Liver (tissue), 9 donors: Measurements from ENCODE around the gene PSEN2. TPM values are rescaled to one million over a fixed set of nuclear protein-coding genes. Genes with fewer than 3 reads are reported as not detected.

ENCODE experiments used
- DNase-seq: peaks from one replicate; pipeline ENCODE4 v3.0.0-alpha.2; 2017; ENCODE audit warnings: low spot score
- H3K27ac ChIP-seq, 2 donors: one replicate each; pipeline ENCODE4 v1.7.0; 2013; ENCODE audit warnings: inconsistent platforms in 2 of 2, low read length in 2 of 2, control low read depth in 1 of 2, low read depth in 1 of 2, mild to moderate bottlenecking in 1 of 2
- H3K27me3 ChIP-seq, 4 donors: one replicate each; pipeline versions ENCODE4 v1.6.1 to v1.7.0; 2013; ENCODE audit warnings: low read length in 3 of 4, inconsistent platforms in 1 of 4, mild to moderate bottlenecking in 1 of 4, moderate library complexity in 1 of 4; ENCODE audit not compliant: control insufficient read depth in 4 of 4, insufficient read depth in 4 of 4
- H3K36me3 ChIP-seq, 4 donors: one replicate each; pipeline versions ENCODE4 v1.6.1 to v1.7.0; 2013; ENCODE audit warnings: low read length in 3 of 4, mild to moderate bottlenecking in 3 of 4, low read depth in 1 of 4, moderate library complexity in 1 of 4; ENCODE audit not compliant: control insufficient read depth in 4 of 4, insufficient read depth in 3 of 4
- H3K4me1 ChIP-seq, 4 donors: one replicate each; pipeline versions ENCODE4 v1.6.1 to v1.7.0; 2013; ENCODE audit warnings: low read length in 3 of 4, mild to moderate bottlenecking in 3 of 4, moderate library complexity in 1 of 4; ENCODE audit not compliant: control insufficient read depth in 4 of 4, insufficient read depth in 4 of 4
- H3K4me3 ChIP-seq, 3 donors: one replicate each; pipeline versions ENCODE4 v1.6.1 to v1.7.0; 2013; ENCODE audit warnings: low read length in 3 of 3, control low read depth in 1 of 3, low read depth in 1 of 3, mild to moderate bottlenecking in 1 of 3
- H3K9ac ChIP-seq, 2 donors: one replicate each; pipeline ENCODE4 v1.7.0; 2013; ENCODE audit warnings: low read length in 2 of 2, mild to moderate bottlenecking in 2 of 2, moderate library complexity in 2 of 2, control low read depth in 1 of 2, low read depth in 1 of 2
- H3K9me3 ChIP-seq, 4 donors: one replicate each; pipeline versions ENCODE4 v1.6.1 to v1.7.0; 2013; ENCODE audit warnings: low read length in 3 of 4; ENCODE audit not compliant: control insufficient read depth in 4 of 4
- EGR1 ChIP-seq, 2 donors: IDR thresholded peaks; 2 replicates each; pipeline ENCODE4 v1.6.1; 2016 to 2018; ENCODE audit warnings: antibody characterized with exemption in 2 of 2, low read depth in 2 of 2
- FOXA1 ChIP-seq: IDR thresholded peaks from 2 replicates; pipeline ENCODE4 v1.6.1; 2016; ENCODE audit warnings: antibody characterized with exemption
- FOXA2 ChIP-seq: IDR thresholded peaks from 2 replicates; pipeline ENCODE4 v1.6.1; 2016; ENCODE audit warnings: antibody characterized with exemption
- HNF4A ChIP-seq, 2 donors: conservative IDR thresholded peaks; 2 replicates each; pipeline ENCODE4 v1.6.1; 2016; ENCODE audit warnings: antibody characterized with exemption in 2 of 2, mild to moderate bottlenecking in 2 of 2
- HNF4G ChIP-seq: IDR thresholded peaks from 2 replicates; pipeline ENCODE4 v1.6.1; 2016; ENCODE audit warnings: antibody characterized with exemption
- JUND ChIP-seq, 2 donors: IDR thresholded peaks; 2 replicates each; pipeline ENCODE4 v1.6.1; 2016; ENCODE audit warnings: antibody characterized with exemption in 2 of 2
- NR2F2 ChIP-seq: IDR thresholded peaks from 2 replicates; pipeline ENCODE4 v1.6.1; 2016; ENCODE audit warnings: antibody characterized with exemption
- RAD21 ChIP-seq, 2 donors: IDR thresholded peaks; 2 replicates each; pipeline ENCODE4 v1.6.1; 2016; ENCODE audit warnings: antibody characterized with exemption in 2 of 2, mild to moderate bottlenecking in 2 of 2
- RXRA ChIP-seq, 2 donors: IDR thresholded peaks; 2 replicates each; pipeline ENCODE4 v1.6.1; 2017 to 2018; ENCODE audit warnings: antibody characterized with exemption in 2 of 2, mild to moderate bottlenecking in 1 of 2
- SP1 ChIP-seq: IDR thresholded peaks from 2 replicates; pipeline ENCODE4 v1.6.1; 2018; ENCODE audit warnings: antibody characterized with exemption, mild to moderate bottlenecking
- TAF1 ChIP-seq: conservative IDR thresholded peaks from 2 replicates; pipeline ENCODE4 v1.6.1; 2016; ENCODE audit warnings: antibody characterized with exemption, mild to moderate bottlenecking
- WGBS: extraction: QIAGEN DNeasy Blood & Tissue Kit; methylation state at CpG from one replicate; pipeline ENCODE4 v1.1.7; 2013; 5-methylcytosine and 5-hydroxymethylcytosine counted together
- polyA plus RNA-seq, 2 donors: library from polyadenylated mRNA; stranded (reverse) in 1 of 2; unstranded in 1 of 2; fragments of 200-250 nt in 1 of 2; fragments of >200 nt in 1 of 2; fragmentation: Nextera tagmentation in 1 of 2; extraction: Ambion mirVana in 1 of 2; gene quantifications; one replicate each; pipeline versions ENCODE4 v1.2.1 to v1.2.3, GENCODE V29; 2013 to 2015
- total RNA-seq, 2 donors: library from RNA; depleted of rRNA; stranded (reverse); fragments of >200 nt; gene quantifications; one replicate each; pipeline ENCODE4 v1.2.3, GENCODE V29; 2014
- TF ChIP-seq, protein P1 (sequence below): fragments of 150-350 bp; IDR thresholded peaks from 2 replicates; pipeline ENCODE4 v1.5.1; 2017; ENCODE audit warnings: improper control_type of control experiment, low read depth, low read length; ENCODE audit not compliant: missing input control
- TF ChIP-seq, protein P2 (sequence below): IDR thresholded peaks from 2 replicates; pipeline ENCODE4 v1.6.1; 2016; ENCODE audit warnings: antibody characterized with exemption
- donor health status: healthy.
- donor health status: healthy.
- donor health status: healthy.
- donor health status: healthy.
- donor health status: healthy.

PSEN2 gene
- total and polyA plus RNA-seq, 4 donors: 6.9 to 19.0 (median 10.8) TPM

DNA sequence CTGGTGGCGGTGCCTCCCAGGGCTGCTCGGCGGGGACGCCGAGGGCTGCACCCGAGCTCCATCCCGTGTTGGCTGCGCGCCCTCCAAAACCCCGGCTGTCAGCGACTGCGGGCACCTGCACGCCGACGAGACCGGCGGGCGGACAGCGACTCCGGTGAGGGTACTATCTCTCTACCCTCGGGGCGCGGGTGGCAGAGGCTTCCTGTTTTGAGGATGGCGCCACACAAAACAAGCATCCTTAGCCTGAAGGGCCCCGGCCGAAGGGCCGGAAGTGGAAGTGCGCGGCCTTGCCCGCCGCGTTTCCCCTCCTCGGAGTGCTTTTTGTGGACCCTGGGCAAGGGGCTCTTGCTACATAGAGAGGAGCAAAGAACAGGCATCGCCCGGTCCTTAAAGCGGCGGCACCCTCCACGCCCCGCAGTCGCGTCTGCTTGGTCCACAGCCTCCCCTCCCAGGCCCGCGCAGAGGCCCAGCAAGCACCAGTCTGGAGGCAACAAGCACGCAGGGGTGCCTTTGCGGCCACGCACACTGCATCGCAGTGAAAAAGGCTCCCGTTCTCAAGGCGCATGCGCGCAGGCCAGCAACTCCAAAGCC, 69.1 kb downstream of the PSEN2 start (continued):
- TF ChIP-seq, protein P1, sequence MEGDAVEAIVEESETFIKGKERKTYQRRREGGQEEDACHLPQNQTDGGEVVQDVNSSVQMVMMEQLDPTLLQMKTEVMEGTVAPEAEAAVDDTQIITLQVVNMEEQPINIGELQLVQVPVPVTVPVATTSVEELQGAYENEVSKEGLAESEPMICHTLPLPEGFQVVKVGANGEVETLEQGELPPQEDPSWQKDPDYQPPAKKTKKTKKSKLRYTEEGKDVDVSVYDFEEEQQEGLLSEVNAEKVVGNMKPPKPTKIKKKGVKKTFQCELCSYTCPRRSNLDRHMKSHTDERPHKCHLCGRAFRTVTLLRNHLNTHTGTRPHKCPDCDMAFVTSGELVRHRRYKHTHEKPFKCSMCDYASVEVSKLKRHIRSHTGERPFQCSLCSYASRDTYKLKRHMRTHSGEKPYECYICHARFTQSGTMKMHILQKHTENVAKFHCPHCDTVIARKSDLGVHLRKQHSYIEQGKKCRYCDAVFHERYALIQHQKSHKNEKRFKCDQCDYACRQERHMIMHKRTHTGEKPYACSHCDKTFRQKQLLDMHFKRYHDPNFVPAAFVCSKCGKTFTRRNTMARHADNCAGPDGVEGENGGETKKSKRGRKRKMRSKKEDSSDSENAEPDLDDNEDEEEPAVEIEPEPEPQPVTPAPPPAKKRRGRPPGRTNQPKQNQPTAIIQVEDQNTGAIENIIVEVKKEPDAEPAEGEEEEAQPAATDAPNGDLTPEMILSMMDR: no peak
- TF ChIP-seq, protein P2, sequence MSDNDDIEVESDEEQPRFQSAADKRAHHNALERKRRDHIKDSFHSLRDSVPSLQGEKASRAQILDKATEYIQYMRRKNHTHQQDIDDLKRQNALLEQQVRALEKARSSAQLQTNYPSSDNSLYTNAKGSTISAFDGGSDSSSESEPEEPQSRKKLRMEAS: no peak
- TF ChIP-seq JUND (IDR thresholded peaks at IDR 0.05) (no peak), EGR1 (IDR thresholded peaks at IDR 0.05; ENCODE audit: low read depth in 2 of 2) (no peak), RAD21 (IDR thresholded peaks at IDR 0.05) (no peak)

DNA sequence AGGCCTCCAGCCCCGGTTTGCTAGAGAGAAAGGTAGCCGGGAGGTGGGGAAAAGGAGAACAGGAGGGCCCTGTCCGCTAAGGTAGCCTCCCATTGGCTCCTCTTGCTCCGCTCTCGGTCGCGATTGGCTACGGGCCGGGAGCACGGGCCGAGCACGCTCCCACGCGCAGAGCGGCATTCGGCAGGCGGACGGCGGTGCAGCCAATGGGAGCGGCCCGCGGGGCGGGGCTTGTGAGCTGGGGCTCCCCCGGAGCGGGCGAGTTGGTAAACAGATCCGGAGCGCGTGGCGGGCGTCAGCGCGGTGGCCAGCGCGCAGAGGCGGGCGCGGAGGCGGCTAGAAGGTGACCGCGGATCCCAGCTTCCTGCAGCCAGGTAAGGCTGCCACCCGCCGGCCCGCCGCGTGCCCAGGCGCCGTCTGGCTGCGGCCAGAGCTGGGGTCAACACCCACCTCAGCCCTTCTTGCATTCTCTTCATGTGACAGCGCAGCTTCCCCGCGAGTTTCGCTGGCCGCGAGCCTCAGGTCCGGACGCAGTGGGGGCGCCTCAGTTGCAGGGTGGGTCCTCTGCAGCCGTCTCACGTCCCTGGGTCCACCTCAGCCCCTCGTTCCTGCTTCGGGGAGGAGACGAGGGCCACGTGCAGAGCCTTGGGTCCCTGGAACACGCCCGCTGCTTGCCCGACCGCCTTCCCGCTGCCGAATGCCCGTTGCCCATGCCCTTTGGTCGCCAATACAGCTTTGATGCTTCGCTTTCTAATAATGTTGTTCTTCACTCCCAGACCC, 69.8 kb downstream of the PSEN2 start, which contains the start of gene COQ8A:
Gene COQ8A, plus strand, starts transcription at position 266 of the 777 bp plus-strand sequence. CDS start 21,092 bp downstream, outside the sequence.
- H3K36me3 ChIP-seq: no peaks in the 10 kb centered on the region
- peak; percentile 97 for DNase-seq
- H3K27me3 ChIP-seq: no peaks in the 10 kb centered on the region
- H3K27ac ChIP-seq: peak within 1 kb of the TSS; percentile 98 to 100
- TF ChIP-seq SP1: peak; percentile 93
- peak; percentile 36 for TF ChIP-seq FOXA2
- peak in 1 of 2 donors; percentile 62 for TF ChIP-seq RXRA (IDR thresholded peaks at IDR 0.05)
- TF ChIP-seq NR2F2: no peak
- peak in 1 of 2 donors; percentile 25 for TF ChIP-seq JUND (IDR thresholded peaks at IDR 0.05)
- no peak for TF ChIP-seq EGR1 (IDR thresholded peaks at IDR 0.05; ENCODE audit: low read depth in 2 of 2)
- TF ChIP-seq, protein P1: no peak
- no peak for TF ChIP-seq TAF1
- TF ChIP-seq FOXA1: peak; percentile 56
- TF ChIP-seq, protein P2: peak; percentile 91
- no peak for TF ChIP-seq HNF4G
- WGBS: under 1% methylated on average over 73 of the region's 73 CpGs
- peaks cover 23 to 61% (median 46%) of the 10 kb centered on the region in 4 donors for H3K4me1 ChIP-seq
- H3K4me3 ChIP-seq: peak within 1 kb of the TSS; percentile 77 to 94 (median 81)
- H3K9ac ChIP-seq: peak within 1 kb of the TSS; percentile 80 to 94
- no peaks in the 10 kb centered on the region for H3K9me3 ChIP-seq

GRCh38 chr1:226940806-226941067, 70.3 kb downstream of the PSEN2 start:
- TF ChIP-seq NR2F2: no peak
- TF ChIP-seq HNF4A (conservative IDR thresholded peaks at IDR 0.05): peak in 1 of 2 donors; percentile 11
- 21% methylated on average over 6 of the region's 6 CpGs for whole genome bisulfite sequencing

More at GRCh38 chr1:226940806-226941067, 70.3 kb downstream of the PSEN2 start:
- Histone ChIP-seq H3K9ac (peak overlapping the region; percentile 20 to 80), H3K36me3 (no peaks in the 10 kb centered on the region), H3K4me1 (peaks cover 25 to 65% (median 48%) of the 10 kb centered on the region in 4 donors), H3K4me3 (peak overlapping the region; percentile 64 to 94 (median 81)), H3K9me3 (no peaks in the 10 kb centered on the region), H3K27ac (peak overlapping the region; percentile 79 to 96), H3K27me3 (no peaks in the 10 kb centered on the region)
- DNase-seq: no peak
